G401 (cell line): ENCODE measurements around the gene MYBPC3. TPM values are rescaled to one million over a fixed set of nuclear protein-coding genes. Genes with fewer than 3 reads are reported as not detected.

ENCODE experiments used
- DNase-seq: peaks from one replicate; pipeline ENCODE4 v3.0.0-alpha.2; 2015; ENCODE audit warnings: low spot score
- in situ Hi-C: cut with HindIII; loops from 2 replicates; pipeline ENCODE4 v1.10.0; 2016; ENCODE audit warnings: low sequenced_read_pairs, mixed read lengths
- total RNA-seq: library from RNA; depleted of rRNA; stranded (reverse); fragments of >200 nt; shearing (Covaris generic); gene quantifications from 2 replicates; pipeline ENCODE4 v1.2.3, GENCODE V29; 2014; rRNA removed

MYBPC3 gene
- total RNA-seq = 0.37 TPM in 1 of 2 replicates, not detected in the other

DNA sequence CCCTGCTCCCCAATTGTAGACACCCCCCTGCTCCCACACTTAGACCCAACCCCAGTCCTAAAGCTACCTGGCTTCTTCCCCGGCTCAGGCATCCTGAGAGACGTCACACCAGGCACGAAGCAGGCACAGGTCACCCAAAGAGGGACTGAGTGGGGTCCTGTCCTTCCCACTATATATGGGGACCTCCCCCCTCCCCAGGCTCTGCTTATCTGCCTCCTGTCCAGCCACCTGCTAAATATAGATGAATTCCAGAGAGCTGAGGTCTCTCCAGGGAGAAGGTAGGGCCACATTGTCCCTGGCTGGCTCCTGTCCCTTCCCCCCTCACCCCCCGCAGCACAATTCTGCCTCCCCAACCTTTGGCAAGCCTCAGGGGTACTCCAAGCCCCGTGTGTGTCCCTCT, at the start of gene MYBPC3:
Gene MYBPC3, minus strand, starts transcription at position 147 of the 400 bp plus-strand sequence. Its CDS starts 55 bp downstream, at position 92.
- no peak for DNase-seq
- in situ Hi-C loops = no loop called here

GRCh38 chr11:47400768-47401279, 48.3 kb upstream of the MYBPC3 start:
- in situ Hi-C loops = no loop called here

DNA sequence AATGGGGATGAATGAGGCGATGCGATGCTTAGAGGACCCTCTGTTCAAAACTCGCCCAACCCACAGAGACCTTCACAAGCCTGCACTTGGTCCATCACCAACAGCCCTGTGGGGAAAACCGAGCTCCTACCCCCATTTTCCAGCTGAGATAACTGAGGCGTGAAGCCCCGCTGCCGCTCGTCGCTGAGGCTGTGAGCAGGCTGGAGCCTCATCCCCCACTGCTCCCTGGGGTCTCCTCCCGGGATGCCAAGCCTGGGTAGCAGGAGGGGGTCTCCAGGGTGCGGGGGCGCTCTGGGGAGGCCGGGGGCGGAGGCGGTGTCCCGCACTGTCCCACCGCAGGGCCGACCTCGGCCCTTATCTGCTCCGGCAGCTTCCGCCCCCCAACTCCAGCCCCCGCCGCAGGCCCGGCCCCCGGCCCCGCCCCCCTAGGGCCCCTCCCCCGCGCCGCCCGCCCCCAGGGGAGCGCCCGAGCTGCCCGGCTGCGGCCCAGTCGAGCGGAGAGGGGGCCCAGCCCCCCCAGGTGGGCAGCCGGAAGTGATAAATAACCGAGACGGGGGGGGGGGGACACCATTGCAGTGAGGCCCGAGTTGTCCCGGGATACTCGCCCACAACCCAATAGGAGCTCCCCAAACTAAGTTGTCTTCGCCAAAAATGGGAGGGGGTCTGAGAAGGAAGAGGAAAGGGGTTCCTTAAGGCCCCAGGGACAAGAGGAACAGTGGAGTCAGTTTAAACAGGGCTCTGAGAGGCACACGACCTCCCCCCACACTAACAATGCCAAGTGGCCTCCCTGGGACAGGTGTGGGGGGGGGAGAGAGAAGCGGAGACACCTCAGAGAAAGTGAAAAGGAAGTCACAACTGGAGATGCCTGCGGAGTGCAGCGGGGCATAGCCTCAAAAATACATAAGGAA, 47.6 kb upstream of the MYBPC3 start:
- in situ Hi-C loops = no loop called here
- no peak for DNase-seq

More at GRCh38 chr11:47400768-47401279, 48.3 kb upstream of the MYBPC3 start:
- peak; percentile 85 for DNase-seq

GRCh38 chr11:47398551-47398950, 46.0 kb upstream of the MYBPC3 start:
- DNase-seq = no peak
- in situ Hi-C loops = no loop called here

DNA sequence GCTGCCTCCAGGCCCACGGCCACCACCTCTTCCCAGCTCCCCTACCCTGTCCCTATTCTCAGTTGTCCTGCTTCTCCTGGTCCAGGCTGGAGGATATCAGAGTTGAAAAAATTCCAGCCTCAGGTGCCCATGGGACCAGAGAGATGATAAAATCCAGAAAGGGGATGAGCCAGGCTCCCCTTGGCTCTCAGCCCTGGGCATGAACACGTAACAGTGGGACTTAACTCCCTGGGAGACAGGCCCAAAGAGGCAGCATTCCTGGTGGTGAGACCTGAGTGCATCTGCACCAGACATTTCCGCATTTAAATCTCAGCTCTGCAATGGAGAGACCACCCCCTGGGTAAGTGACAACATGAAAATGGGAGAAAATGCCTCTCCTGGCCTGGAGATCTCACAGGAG, 45.5 kb upstream of the MYBPC3 start:
- in situ Hi-C loops = no loop called here

DNA sequence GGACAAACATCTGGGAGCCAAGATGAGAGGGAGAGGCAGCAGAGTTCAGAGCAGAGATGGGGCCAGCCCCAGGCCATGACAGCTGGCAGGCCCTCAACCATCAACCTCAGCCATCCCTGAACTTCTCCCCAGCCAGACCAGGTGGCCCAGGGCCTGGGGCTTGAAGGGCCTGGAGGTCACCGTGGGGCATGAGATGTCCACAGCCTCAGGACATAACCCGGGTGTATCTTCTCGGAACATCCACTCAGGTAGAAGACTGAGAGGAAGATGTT, 43.5 kb upstream of the MYBPC3 start:
- DNase-seq = no peak
- in situ Hi-C loops = no loop called here

More for the DNA sequence above, 45.5 kb upstream of the MYBPC3 start:
- peak; percentile 30 for DNase-seq

- in situ Hi-C loops = no loop called here
- DNase-seq = no peak
These were observed 42.9 kb upstream of the MYBPC3 start for GRCh38 chr11:47395223-47396048.

- no peak for DNase-seq
- in situ Hi-C loops = no loop called here
These were observed 42.1 kb upstream of the MYBPC3 start for GRCh38 chr11:47394322-47395222.

GRCh38 chr11:47394050-47394321, 41.5 kb upstream of the MYBPC3 start:
- in situ Hi-C loops = no loop called here
- DNase-seq = no peak

- in situ Hi-C loops = no loop called here
- no peak for DNase-seq
These were observed 40.9 kb upstream of the MYBPC3 start for GRCh38 chr11:47393163-47394049.

DNA sequence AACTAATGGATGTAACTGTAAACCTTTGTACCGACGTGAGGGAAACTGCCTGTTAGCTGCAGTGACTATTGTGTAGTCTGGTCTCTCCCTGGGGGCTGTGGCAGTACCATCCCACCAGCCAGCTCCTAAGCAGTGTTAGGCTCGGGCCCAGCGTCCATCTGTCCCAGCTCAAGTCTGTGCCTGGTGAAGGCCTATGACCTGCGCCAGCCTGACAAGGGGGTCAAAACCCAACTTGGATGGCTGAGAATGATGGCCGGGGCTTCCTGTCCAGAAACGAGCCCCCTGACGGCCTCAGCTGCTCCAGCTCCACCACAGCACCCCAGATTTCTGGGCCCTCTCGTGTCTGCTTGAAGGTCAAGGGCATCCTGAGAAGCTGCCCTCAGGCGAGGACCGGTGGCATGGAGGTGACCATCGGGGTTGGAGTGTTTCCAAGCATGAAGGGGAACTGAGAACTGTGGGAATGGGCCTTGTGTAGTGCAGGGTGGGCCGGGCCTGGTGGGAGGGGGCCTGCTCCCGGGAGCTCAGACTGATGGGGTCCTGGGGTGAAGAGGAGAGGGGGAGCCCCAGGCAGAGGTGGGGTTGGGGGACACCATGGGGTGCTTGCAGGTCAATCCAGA, 40.2 kb upstream of the MYBPC3 start:
- DNase-seq = no peak
- in situ Hi-C loops = no loop called here

DNA sequence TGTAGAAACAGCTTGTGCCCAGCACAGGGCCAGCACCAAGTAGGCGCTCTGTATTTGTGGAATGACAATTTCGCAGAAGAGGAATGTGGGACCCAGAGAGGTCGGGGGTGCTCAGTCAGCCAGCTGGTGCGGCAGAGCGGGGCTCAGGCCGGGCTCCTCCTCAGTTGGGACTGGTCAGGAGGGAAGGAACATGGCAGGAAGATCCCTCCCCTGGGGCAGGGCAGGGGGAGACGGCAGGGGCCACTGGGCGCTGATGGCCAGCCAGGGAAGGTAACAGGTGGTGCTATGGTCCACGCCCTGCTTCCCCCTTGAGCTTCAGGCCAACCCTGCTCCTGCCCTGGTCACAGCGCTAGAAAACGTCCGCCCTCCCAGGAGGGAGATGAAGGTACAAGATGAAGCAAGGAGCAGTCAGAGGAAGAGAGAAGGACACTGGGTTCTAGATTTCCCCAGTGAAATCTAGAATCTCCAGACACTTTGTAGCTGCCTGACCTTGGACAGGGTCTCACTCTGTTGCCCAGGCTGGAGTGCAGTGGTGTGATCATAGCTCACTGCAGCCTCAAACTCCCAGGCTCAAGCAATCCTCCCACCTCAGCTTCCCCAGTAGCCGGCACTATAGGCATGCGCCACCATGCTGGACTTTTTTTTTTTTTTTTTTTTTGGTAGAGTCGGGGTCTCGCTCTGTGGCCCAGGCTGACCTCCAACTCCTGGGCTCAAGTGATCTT, 39.4 kb upstream of the MYBPC3 start:
- no peak for DNase-seq
- in situ Hi-C loops = no loop called here

- in situ Hi-C loops = no loop called here
These were observed 38.6 kb upstream of the MYBPC3 start for GRCh38 chr11:47391077-47391583.

GRCh38 chr11:47390422-47390760, 37.9 kb upstream of the MYBPC3 start:
- in situ Hi-C loops = no loop called here
- DNase-seq = no peak

More at GRCh38 chr11:47391077-47391583, 38.6 kb upstream of the MYBPC3 start:
- no peak for DNase-seq

GRCh38 chr11:47389577-47390421, 37.3 kb upstream of the MYBPC3 start:
- in situ Hi-C loops = no loop called here
- DNase-seq = no peak
